NT2/D1 (cell line): Measurements from ENCODE around the gene ZNF641.

ENCODE experiments used
- YY1 ChIP-seq: IDR thresholded peaks from 2 replicates; pipeline ENCODE4 v1.6.1; 2011; ENCODE audit not compliant: insufficient read length, insufficient read depth
- ZNF274 ChIP-seq: IDR thresholded peaks from 2 replicates; pipeline ENCODE4 v1.6.1; 2011; ENCODE audit warnings: mild to moderate bottlenecking, low read depth, low read length

DNA sequence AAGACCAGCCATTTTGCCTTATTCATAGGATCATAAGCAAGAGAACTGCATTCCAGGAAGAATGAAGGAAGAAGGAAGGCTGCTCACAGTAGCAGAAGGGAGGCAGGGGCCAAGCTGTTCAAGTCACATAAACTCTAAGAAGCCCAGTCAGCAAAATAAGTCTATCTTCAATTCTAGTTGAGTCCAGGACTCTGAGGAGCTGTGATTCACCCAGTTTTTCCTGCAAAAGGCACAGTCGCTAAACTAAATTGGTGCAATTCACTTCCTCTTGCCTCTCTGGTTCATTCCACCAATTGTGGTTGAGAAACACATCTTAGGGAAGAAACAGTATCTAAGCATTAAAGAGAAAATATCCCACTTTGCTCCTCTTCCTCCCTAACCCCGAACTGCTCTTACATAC is 9.8 kb downstream of the ZNF641 start:
- TF ChIP-seq ZNF274 (no peak), YY1 (no peak)
